GM18519 (cell line): ENCODE data around the gene TMEM79.
"Not testable (repeated sequence)": the region's sequence is repeated elsewhere in the genome, so short reads cannot be mapped to it uniquely, and the experiment has no call there.

Source experiments
- ATAC-seq: cut with Tn5 transposase; IDR thresholded peaks from one replicate; pipeline ENCODE4 v1.9.1; 2021; ENCODE audit warnings: mild to moderate bottlenecking, moderate library complexity; ENCODE audit not compliant: unreplicated experiment, low FRiP score

TMEM79 gene

GRCh38 chr1:156298852-156299357 lies 14.8 kb downstream of the TMEM79 start, which contains the start of gene VHLL:
VHLL (minus strand) TSS chr1:156299307; CDS start chr1:156299189, 118 bp downstream.
- ATAC-seq: no peak

- ATAC-seq: no peak
Measured at GRCh38 chr1:156303241-156303640, 19.1 kb downstream of the TMEM79 start.

GRCh38 chr1:156305215-156305614 lies 21.1 kb downstream of the TMEM79 start:
- no peak for ATAC-seq

GRCh38 chr1:156308078-156308477 lies 24.0 kb downstream of the TMEM79 start:
- ATAC-seq: no peak

GRCh38 chr1:156310962-156311361 lies 26.8 kb downstream of the TMEM79 start:
- no peak for ATAC-seq

GRCh38 chr1:156316909-156317308 lies 32.8 kb downstream of the TMEM79 start:
- no peak for ATAC-seq

- no peak for ATAC-seq
Measured at GRCh38 chr1:156319664-156320063, 35.5 kb downstream of the TMEM79 start.

GRCh38 chr1:156320560-156320959 lies 36.4 kb downstream of the TMEM79 start:
- ATAC-seq: no peak

GRCh38 chr1:156323179-156323578 lies 39.1 kb downstream of the TMEM79 start:
- not testable (repeated sequence) for ATAC-seq

GRCh38 chr1:156336242-156336641 lies 52.1 kb downstream of the TMEM79 start:
- no peak for ATAC-seq

GRCh38 chr1:156337052-156337887 lies 53.1 kb downstream of the TMEM79 start:
- no peak for ATAC-seq

- ATAC-seq: no peak
Measured at GRCh38 chr1:156337888-156338179, 53.7 kb downstream of the TMEM79 start.

GRCh38 chr1:156338180-156338976 lies 54.3 kb downstream of the TMEM79 start, which contains the start of the genes CCT3 and TSACC:
CCT3 (minus strand) TSS chr1:156338292; CDS start chr1:156338184, 108 bp downstream.
TSACC (plus strand) TSS chr1:156338526; CDS start chr1:156339758, 1,232 bp downstream.
- peak; percentile 72 for ATAC-seq
